ENCODE measurements around the gene NRG2. TPM values are rescaled to one million over a fixed set of nuclear protein-coding genes. Genes with fewer than 3 reads are reported as not detected.
A peak's percentile ranks its signal among the peaks of the same experiment; 100 is the strongest.

NRG2 gene
- total RNA-seq, 2 donors from 2014 or later = 0.06 TPM; not detected in 1

GRCh38 chr5:139911425-139912120 lies 131.5 kb downstream of the NRG2 start:
- no peak overlapping the region for H3K27ac Mint-ChIP-seq
- DNase-seq (ENCODE audit: low spot score in 2 of 2) = no peak
- ATAC-seq = no peak
- H3K9me3 Mint-ChIP-seq = no peaks in the 10 kb centered on the region
- no peaks in the 10 kb centered on the region for H3K36me3 Mint-ChIP-seq

DNA sequence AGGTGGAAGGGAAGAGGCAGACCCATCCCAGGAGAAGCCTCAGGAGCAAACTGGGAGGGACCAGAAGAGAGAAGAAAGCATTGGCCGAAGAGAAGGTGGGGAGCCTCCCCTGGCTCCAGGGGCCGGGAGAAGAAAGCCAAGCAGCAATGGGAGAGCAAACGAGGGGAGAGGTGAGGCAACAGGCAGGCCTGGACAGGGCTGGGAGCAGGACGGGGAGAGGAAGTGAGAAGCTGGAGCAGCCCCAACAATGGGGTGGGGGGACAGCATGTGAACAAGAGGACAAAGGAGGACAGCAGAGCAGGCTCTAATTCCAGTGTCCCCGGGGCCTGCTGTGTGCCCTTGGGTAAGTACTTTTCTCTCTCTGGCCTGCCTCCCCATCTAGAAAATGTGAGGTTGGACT lies 132.2 kb downstream of the NRG2 start:
- DNase-seq (ENCODE audit: low spot score in 2 of 2) (no peak), ATAC-seq (no peak)
- Mint-ChIP-seq H3K27ac (no peak overlapping the region), H3K9me3 (no peaks in the 10 kb centered on the region), H3K36me3 (no peaks in the 10 kb centered on the region)

DNA sequence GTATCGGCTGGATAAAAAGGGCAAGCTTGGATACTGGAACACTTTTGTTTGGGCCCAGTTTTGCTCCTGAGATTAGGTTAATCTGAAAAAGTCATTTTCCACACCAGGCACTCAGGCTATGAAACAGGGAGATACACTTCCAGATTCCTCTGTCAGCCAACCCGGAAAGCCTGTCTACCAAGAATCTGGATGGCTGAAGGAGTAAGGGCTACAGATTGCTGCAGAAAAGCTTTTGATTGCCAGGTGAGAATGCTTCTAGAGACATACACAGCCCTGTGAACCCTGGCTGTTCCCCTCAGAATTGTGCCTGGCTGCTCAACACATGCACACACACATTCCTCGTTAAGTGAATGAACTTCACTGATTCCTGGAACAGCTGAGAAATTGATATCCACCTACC lies 133.1 kb downstream of the NRG2 start:
- no peak for ATAC-seq
- no peak overlapping the region for H3K27ac Mint-ChIP-seq
- no peaks in the 10 kb centered on the region for H3K9me3 Mint-ChIP-seq
- DNase-seq (ENCODE audit: low spot score in 2 of 2) = no peak
- no peaks in the 10 kb centered on the region for H3K36me3 Mint-ChIP-seq

DNA sequence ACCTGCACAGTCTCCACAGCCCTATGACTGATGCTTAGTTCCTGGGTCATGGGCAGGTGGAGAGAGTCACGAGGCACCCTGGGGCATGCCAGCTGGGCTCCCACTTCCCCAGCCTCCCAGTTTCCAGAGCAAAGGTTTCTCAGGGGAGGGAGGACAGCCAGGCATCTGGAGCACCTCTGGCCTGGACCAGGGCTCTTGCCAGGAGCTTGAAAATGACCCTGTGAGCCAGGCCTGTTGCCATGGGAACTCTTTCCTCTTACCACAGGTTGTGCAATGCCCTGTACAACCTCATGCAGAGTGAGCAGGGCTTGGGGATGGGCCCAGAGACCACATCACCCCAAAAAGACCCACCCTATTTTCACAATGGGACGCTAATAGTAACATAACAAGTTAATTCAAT lies 134.3 kb downstream of the NRG2 start:
- H3K27ac Mint-ChIP-seq = no peak overlapping the region
- peak in 1 of 2 donors; percentile 14 for DNase-seq (ENCODE audit: low spot score in 2 of 2)
- no peaks in the 10 kb centered on the region for H3K9me3 Mint-ChIP-seq
- H3K36me3 Mint-ChIP-seq = no peaks in the 10 kb centered on the region
- no peak for ATAC-seq

DNA sequence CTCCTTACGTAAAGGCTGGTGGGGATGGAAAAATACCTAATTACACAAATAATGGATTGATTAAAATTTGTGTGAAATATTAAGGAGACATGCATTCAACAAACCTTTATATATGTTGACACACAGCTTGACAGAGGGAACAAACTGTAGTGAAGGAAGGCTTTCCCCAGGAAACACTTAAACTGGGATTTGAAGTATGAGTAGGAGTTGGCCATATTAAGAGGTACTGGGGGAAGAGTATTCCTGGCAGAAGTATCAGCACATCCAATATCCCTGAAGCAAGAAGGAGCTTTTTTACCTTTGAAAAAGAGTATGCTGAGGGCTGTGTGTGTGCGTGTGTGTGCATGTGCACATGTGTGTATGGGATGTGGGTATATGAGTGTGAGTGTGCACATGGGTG lies 136.4 kb downstream of the NRG2 start:
- H3K9me3 Mint-ChIP-seq = no peaks in the 10 kb centered on the region
- H3K27ac Mint-ChIP-seq = no peak overlapping the region
- ATAC-seq = no peak
- H3K36me3 Mint-ChIP-seq = no peaks in the 10 kb centered on the region
- DNase-seq (ENCODE audit: low spot score in 2 of 2) = no peak

GRCh38 chr5:139904816-139905661 lies 138.1 kb downstream of the NRG2 start:
- DNase-seq (ENCODE audit: low spot score in 2 of 2) (peak in 1 of 2 donors; percentile 34), ATAC-seq (no peak)
- H3K27ac Mint-ChIP-seq = no peak overlapping the region
- H3K9me3 Mint-ChIP-seq = no peaks in the 10 kb centered on the region
- H3K36me3 Mint-ChIP-seq = no peaks in the 10 kb centered on the region

GRCh38 chr5:139904566-139904815 lies 138.6 kb downstream of the NRG2 start:
- Mint-ChIP-seq H3K27ac (no peak overlapping the region), H3K9me3 (no peaks in the 10 kb centered on the region), H3K36me3 (no peaks in the 10 kb centered on the region)
- ATAC-seq (no peak), DNase-seq (ENCODE audit: low spot score in 2 of 2) (peak in 1 of 2 donors; percentile 41)

DNA sequence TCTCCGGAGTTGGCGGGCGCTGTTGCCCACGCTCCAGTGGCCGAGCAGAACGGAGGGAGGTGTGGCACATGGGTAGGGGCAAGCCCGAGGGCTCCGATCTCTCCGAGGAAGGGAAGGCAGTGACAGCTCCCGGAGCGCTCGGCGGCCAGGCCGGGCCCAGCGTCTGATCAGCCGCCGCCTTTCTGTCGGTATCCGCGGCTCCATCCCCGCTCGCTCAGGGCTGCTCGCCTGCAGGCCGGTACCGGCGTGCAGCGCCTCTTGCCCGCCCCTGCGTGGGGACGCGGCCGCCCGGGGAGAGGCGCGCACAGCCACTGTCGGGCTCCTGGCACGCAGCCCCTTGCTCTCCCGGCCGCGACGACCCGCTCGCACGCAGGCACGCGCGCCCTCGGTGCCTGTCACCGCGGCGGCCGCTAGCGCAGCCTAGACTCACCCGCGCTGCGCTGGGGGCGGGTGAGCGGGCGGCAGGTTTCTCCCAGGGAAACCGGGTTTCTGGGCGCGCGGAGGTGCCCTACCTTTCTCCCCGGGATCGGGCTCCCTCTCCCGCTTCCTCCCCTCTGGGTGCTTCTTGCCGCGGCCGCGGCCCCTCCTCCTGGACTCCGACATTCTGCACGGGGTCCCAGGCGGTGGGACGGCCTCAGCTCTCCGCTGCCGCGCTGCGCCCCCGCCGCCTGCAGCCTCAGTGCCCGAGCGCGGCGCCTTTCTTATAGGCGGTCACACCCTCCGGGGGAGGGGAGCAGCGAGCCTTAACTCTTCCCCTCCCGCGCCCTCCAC lies 139.1 kb downstream of the NRG2 start:
- ATAC-seq = peak; percentile 34 to 77
- Mint-ChIP-seq H3K9me3 (no peaks in the 10 kb centered on the region), H3K27ac (no peak overlapping the region), H3K36me3 (no peaks in the 10 kb centered on the region)
- peak; percentile 14 to 51 for DNase-seq (ENCODE audit: low spot score in 2 of 2)

GRCh38 chr5:139903450-139903794 lies 139.7 kb downstream of the NRG2 start:
- DNase-seq (ENCODE audit: low spot score in 2 of 2) (peak in 1 of 2 donors; percentile 40), ATAC-seq (peak in 1 of 2 donors; percentile 18)
- Mint-ChIP-seq H3K36me3 (no peaks in the 10 kb centered on the region), H3K27ac (no peak overlapping the region), H3K9me3 (no peaks in the 10 kb centered on the region)

DNA sequence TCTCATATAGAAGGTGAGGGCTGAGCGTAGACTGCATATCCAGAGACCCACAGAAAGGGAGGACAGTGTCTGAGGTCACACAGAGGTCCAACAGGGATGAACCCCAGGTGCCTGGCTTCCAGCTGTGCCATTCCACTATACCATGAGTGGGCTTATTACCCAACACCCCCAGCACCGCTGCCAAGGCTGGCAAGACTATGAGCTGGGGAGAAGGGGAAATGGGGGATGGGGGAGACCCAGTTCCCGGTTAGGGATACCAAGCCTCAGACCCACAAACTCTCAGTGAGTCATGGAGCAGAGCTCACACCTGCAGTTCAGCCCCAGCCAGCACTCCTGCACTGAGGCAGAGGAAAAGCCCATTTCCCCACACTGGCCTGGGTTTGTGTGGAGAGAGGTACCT lies 141.1 kb downstream of the NRG2 start:
- Mint-ChIP-seq H3K27ac (no peak overlapping the region), H3K36me3 (no peaks in the 10 kb centered on the region), H3K9me3 (no peaks in the 10 kb centered on the region)
- DNase-seq (ENCODE audit: low spot score in 2 of 2) = peak in 1 of 2 donors; percentile 47
- ATAC-seq = no peak

DNA sequence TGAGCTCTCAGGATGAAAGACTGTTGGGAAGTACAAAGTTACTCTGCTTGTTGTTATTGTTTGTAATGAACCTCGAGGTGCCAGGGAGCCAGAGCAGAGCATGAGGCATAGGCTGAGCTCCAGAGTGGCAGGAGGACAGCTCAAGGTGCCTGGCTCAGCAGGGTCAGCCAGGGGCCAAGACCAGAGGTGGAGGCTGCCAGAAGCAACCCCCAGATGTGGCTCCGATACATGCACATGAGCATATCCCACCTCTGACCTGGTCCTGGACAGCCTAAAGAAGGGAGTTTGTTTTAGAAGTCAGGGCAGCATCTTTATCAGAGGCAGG lies 141.9 kb downstream of the NRG2 start:
- no peaks in the 10 kb centered on the region for H3K36me3 Mint-ChIP-seq

GRCh38 chr5:139900546-139901250 lies 142.4 kb downstream of the NRG2 start:
- ATAC-seq (no peak), DNase-seq (ENCODE audit: low spot score in 2 of 2) (peak in 1 of 2 donors; percentile 20)
- Mint-ChIP-seq H3K36me3 (no peaks in the 10 kb centered on the region), H3K9me3 (no peaks in the 10 kb centered on the region), H3K27ac (no peak overlapping the region)

More for the DNA sequence above, 141.9 kb downstream of the NRG2 start:
- no peak for DNase-seq (ENCODE audit: low spot score in 2 of 2)
- ATAC-seq = no peak
- Mint-ChIP-seq H3K9me3 (no peaks in the 10 kb centered on the region), H3K27ac (no peak overlapping the region)

DNA sequence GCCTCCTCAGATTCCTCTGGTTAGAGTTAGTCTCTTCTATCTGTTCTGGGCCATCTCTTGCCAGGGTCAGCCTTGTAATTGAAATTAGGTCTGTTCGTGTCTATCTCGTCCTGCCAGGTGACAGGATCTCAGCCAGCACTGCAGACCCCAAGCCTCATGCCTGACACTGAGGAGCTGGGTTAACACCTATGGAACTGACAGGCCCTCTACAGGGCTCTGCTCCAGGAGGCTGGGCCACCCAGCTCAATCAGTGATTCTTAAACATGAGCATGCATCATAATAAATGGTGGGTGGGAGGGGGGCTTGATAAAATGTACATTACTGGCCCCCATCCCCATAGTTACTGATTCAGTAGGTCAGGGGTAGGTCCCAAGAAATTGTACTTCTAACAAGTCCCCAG lies 144.1 kb downstream of the NRG2 start:
- no peak for ATAC-seq
- no peaks in the 10 kb centered on the region for H3K9me3 Mint-ChIP-seq

GRCh38 chr5:139897982-139898381 lies 145.1 kb downstream of the NRG2 start:
- ATAC-seq (no peak), DNase-seq (ENCODE audit: low spot score in 2 of 2) (peak in 1 of 2 donors; percentile 13)
- no peaks in the 10 kb centered on the region for H3K36me3 Mint-ChIP-seq
- no peak overlapping the region for H3K27ac Mint-ChIP-seq
- H3K9me3 Mint-ChIP-seq = no peaks in the 10 kb centered on the region

More for the DNA sequence above, 144.1 kb downstream of the NRG2 start:
- Mint-ChIP-seq H3K27ac (no peak overlapping the region), H3K36me3 (no peaks in the 10 kb centered on the region)
- DNase-seq (ENCODE audit: low spot score in 2 of 2) = peak in 1 of 2 donors; percentile 20

- H3K27ac Mint-ChIP-seq = no peak overlapping the region
- DNase-seq (ENCODE audit: low spot score in 2 of 2) = no peak
- ATAC-seq = no peak
- H3K9me3 Mint-ChIP-seq = no peaks in the 10 kb centered on the region
- no peaks in the 10 kb centered on the region for H3K36me3 Mint-ChIP-seq
These were observed 145.8 kb downstream of the NRG2 start for GRCh38 chr5:139897342-139897741.

DNA sequence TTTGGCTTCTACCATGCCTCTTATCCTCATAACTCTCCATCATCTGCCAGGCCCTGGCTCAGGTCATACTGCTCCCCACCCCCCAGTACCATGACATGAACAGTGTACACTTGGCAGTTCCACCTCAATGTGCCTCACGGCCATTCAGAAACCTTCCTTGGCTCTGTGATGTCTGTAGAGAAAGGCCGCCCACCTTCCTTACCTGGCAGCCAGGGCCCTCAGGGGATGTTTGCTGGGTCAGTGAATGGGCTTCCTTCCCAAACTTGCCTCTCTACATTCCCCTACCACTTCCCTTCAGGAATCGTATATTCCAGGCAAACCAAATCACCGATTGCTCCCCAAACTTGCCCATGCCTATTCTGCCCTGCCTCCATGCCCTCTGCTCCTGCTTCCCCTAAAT lies 146.4 kb downstream of the NRG2 start:
- H3K36me3 Mint-ChIP-seq = no peaks in the 10 kb centered on the region
- no peak overlapping the region for H3K27ac Mint-ChIP-seq
- ATAC-seq (no peak), DNase-seq (ENCODE audit: low spot score in 2 of 2) (no peak)
- no peaks in the 10 kb centered on the region for H3K9me3 Mint-ChIP-seq

DNA sequence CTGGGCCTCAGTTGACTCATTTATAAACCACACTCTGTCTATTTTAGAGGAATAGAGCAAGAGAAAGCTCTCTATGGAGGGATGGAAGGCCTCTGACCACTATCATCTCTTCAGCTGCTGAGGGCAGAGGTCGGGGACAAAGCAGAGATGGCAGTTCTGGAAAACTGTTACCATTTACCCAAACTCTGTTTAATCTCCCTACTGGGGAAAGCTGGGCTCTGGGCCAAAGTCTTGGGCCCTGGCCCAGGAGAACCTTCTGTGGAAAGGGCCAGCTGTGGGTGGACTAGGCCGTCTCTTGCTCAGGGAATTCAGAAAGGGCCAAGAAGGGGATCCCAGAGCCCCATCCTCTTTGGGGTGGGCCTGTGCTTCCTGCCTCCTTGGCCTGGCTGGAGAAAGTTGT lies 147.5 kb downstream of the NRG2 start:
- no peak overlapping the region for H3K27ac Mint-ChIP-seq
- DNase-seq (ENCODE audit: low spot score in 2 of 2) (no peak), ATAC-seq (no peak)
- H3K9me3 Mint-ChIP-seq = no peaks in the 10 kb centered on the region
- H3K36me3 Mint-ChIP-seq = no peaks in the 10 kb centered on the region

Data from activated naive CD4-positive, alpha-beta T cell treated with anti-CD3 and anti-CD28 coated beads, Interleukin-2, amount 50 U/mL, for 72 hours (primary cell).